ENCODE data around the gene SSBP2.

Gene SSBP2

GRCh38 chr5:81749192-81749560 lies 1.7 kb downstream of the SSBP2 start:
- Histone ChIP-seq H3K9ac (ENCODE audit: low read depth in 1 of 2, low read length in 2 of 2) (peak overlapping the region; percentile 3 to 54), H3K4me1 (ENCODE audit: control insufficient read depth in 2 of 2, insufficient read depth in 2 of 2, low read length in 2 of 2) (peaks cover 3 to 6% of the 10 kb centered on the region in 2 donors), H3K9me3 (ENCODE audit: control insufficient read depth in 2 of 2, low read length in 2 of 2) (no peaks in the 10 kb centered on the region), H3K36me3 (ENCODE audit: control insufficient read depth in 2 of 2, insufficient read depth in 2 of 2, low read length in 2 of 2) (no peaks in the 10 kb centered on the region), H3K27me3 (ENCODE audit: control insufficient read depth in 2 of 2, insufficient read depth in 2 of 2, low read length in 2 of 2) (peaks cover 0 to 4% of the 10 kb centered on the region in 2 donors), H3K27ac (ENCODE audit: low read depth in 2 of 2, low read length in 2 of 2) (peak overlapping the region; percentile 28 to 58), H3K4me3 (ENCODE audit: low read length in 2 of 2) (peak overlapping the region; percentile 66 to 72)

- H3K9ac ChIP-seq (ENCODE audit: low read depth in 1 of 2, low read length in 2 of 2): no peak overlapping the region
- H3K36me3 ChIP-seq (ENCODE audit: control insufficient read depth in 2 of 2, insufficient read depth in 2 of 2, low read length in 2 of 2): no peaks in the 10 kb centered on the region
- no peaks in the 10 kb centered on the region for H3K9me3 ChIP-seq (ENCODE audit: control insufficient read depth in 2 of 2, low read length in 2 of 2)
- no peak overlapping the region for H3K4me3 ChIP-seq (ENCODE audit: low read length in 2 of 2)
- peaks cover 0 to 4% of the 10 kb centered on the region in 2 donors for H3K27me3 ChIP-seq (ENCODE audit: control insufficient read depth in 2 of 2, insufficient read depth in 2 of 2, low read length in 2 of 2)
- H3K4me1 ChIP-seq (ENCODE audit: control insufficient read depth in 2 of 2, insufficient read depth in 2 of 2, low read length in 2 of 2): peaks cover 3 to 6% of the 10 kb centered on the region in 2 donors
- no peak overlapping the region for H3K27ac ChIP-seq (ENCODE audit: low read depth in 2 of 2, low read length in 2 of 2)
Measured at GRCh38 chr5:81748556-81748955, 2.3 kb downstream of the SSBP2 start.

- no peak overlapping the region for H3K27ac ChIP-seq (ENCODE audit: low read depth in 2 of 2, low read length in 2 of 2)
- no peaks in the 10 kb centered on the region for H3K36me3 ChIP-seq (ENCODE audit: control insufficient read depth in 2 of 2, insufficient read depth in 2 of 2, low read length in 2 of 2)
- no peak overlapping the region for H3K9ac ChIP-seq (ENCODE audit: low read depth in 1 of 2, low read length in 2 of 2)
- peaks cover 0 to 4% of the 10 kb centered on the region in 2 donors for H3K27me3 ChIP-seq (ENCODE audit: control insufficient read depth in 2 of 2, insufficient read depth in 2 of 2, low read length in 2 of 2)
- H3K4me3 ChIP-seq (ENCODE audit: low read length in 2 of 2): no peak overlapping the region
- H3K9me3 ChIP-seq (ENCODE audit: control insufficient read depth in 2 of 2, low read length in 2 of 2): no peaks in the 10 kb centered on the region
- H3K4me1 ChIP-seq (ENCODE audit: control insufficient read depth in 2 of 2, insufficient read depth in 2 of 2, low read length in 2 of 2): peaks cover 2 to 3% of the 10 kb centered on the region in 2 donors
Measured at GRCh38 chr5:81747030-81747429, 3.9 kb downstream of the SSBP2 start.

- H3K4me1 ChIP-seq (ENCODE audit: control insufficient read depth in 2 of 2, insufficient read depth in 2 of 2, low read length in 2 of 2): no peaks in the 10 kb centered on the region
- H3K36me3 ChIP-seq (ENCODE audit: control insufficient read depth in 2 of 2, insufficient read depth in 2 of 2, low read length in 2 of 2): no peaks in the 10 kb centered on the region
Measured at GRCh38 chr5:81740758-81741157, 10.1 kb downstream of the SSBP2 start.

GRCh38 chr5:81739291-81739690 lies 11.6 kb downstream of the SSBP2 start:
- Histone ChIP-seq H3K27ac (ENCODE audit: low read depth in 2 of 2, low read length in 2 of 2) (no peak overlapping the region), H3K4me1 (ENCODE audit: control insufficient read depth in 2 of 2, insufficient read depth in 2 of 2, low read length in 2 of 2) (no peaks in the 10 kb centered on the region), H3K9me3 (ENCODE audit: control insufficient read depth in 2 of 2, low read length in 2 of 2) (no peaks in the 10 kb centered on the region), H3K9ac (ENCODE audit: low read depth in 1 of 2, low read length in 2 of 2) (no peak overlapping the region), H3K36me3 (ENCODE audit: control insufficient read depth in 2 of 2, insufficient read depth in 2 of 2, low read length in 2 of 2) (no peaks in the 10 kb centered on the region), H3K27me3 (ENCODE audit: control insufficient read depth in 2 of 2, insufficient read depth in 2 of 2, low read length in 2 of 2) (no peaks in the 10 kb centered on the region), H3K4me3 (ENCODE audit: low read length in 2 of 2) (no peak overlapping the region)

More at GRCh38 chr5:81740758-81741157, 10.1 kb downstream of the SSBP2 start:
- no peaks in the 10 kb centered on the region for H3K27me3 ChIP-seq (ENCODE audit: control insufficient read depth in 2 of 2, insufficient read depth in 2 of 2, low read length in 2 of 2)
- no peak overlapping the region for H3K27ac ChIP-seq (ENCODE audit: low read depth in 2 of 2, low read length in 2 of 2)
- H3K4me3 ChIP-seq (ENCODE audit: low read length in 2 of 2): no peak overlapping the region
- H3K9me3 ChIP-seq (ENCODE audit: control insufficient read depth in 2 of 2, low read length in 2 of 2): no peaks in the 10 kb centered on the region
- no peak overlapping the region for H3K9ac ChIP-seq (ENCODE audit: low read depth in 1 of 2, low read length in 2 of 2)

GRCh38 chr5:81729276-81729675 lies 21.6 kb downstream of the SSBP2 start:
- Histone ChIP-seq H3K36me3 (ENCODE audit: control insufficient read depth in 2 of 2, insufficient read depth in 2 of 2, low read length in 2 of 2) (no peaks in the 10 kb centered on the region), H3K9me3 (ENCODE audit: control insufficient read depth in 2 of 2, low read length in 2 of 2) (no peaks in the 10 kb centered on the region), H3K27ac (ENCODE audit: low read depth in 2 of 2, low read length in 2 of 2) (no peak overlapping the region)

GRCh38 chr5:81728301-81728700 lies 22.6 kb downstream of the SSBP2 start:
- Histone ChIP-seq H3K4me3 (ENCODE audit: low read length in 2 of 2) (no peak overlapping the region), H3K36me3 (ENCODE audit: control insufficient read depth in 2 of 2, insufficient read depth in 2 of 2, low read length in 2 of 2) (no peaks in the 10 kb centered on the region), H3K9ac (ENCODE audit: low read depth in 1 of 2, low read length in 2 of 2) (no peak overlapping the region), H3K27me3 (ENCODE audit: control insufficient read depth in 2 of 2, insufficient read depth in 2 of 2, low read length in 2 of 2) (no peaks in the 10 kb centered on the region), H3K27ac (ENCODE audit: low read depth in 2 of 2, low read length in 2 of 2) (no peak overlapping the region), H3K4me1 (ENCODE audit: control insufficient read depth in 2 of 2, insufficient read depth in 2 of 2, low read length in 2 of 2) (no peaks in the 10 kb centered on the region), H3K9me3 (ENCODE audit: control insufficient read depth in 2 of 2, low read length in 2 of 2) (no peaks in the 10 kb centered on the region)

More at GRCh38 chr5:81729276-81729675, 21.6 kb downstream of the SSBP2 start:
- Histone ChIP-seq H3K27me3 (ENCODE audit: control insufficient read depth in 2 of 2, insufficient read depth in 2 of 2, low read length in 2 of 2) (no peaks in the 10 kb centered on the region), H3K4me1 (ENCODE audit: control insufficient read depth in 2 of 2, insufficient read depth in 2 of 2, low read length in 2 of 2) (no peaks in the 10 kb centered on the region), H3K9ac (ENCODE audit: low read depth in 1 of 2, low read length in 2 of 2) (no peak overlapping the region), H3K4me3 (ENCODE audit: low read length in 2 of 2) (no peak overlapping the region)

GRCh38 chr5:81726297-81726696 lies 24.6 kb downstream of the SSBP2 start:
- H3K4me3 ChIP-seq (ENCODE audit: low read length in 2 of 2): no peak overlapping the region
- no peak overlapping the region for H3K9ac ChIP-seq (ENCODE audit: low read depth in 1 of 2, low read length in 2 of 2)
- H3K27ac ChIP-seq (ENCODE audit: low read depth in 2 of 2, low read length in 2 of 2): no peak overlapping the region
- H3K36me3 ChIP-seq (ENCODE audit: control insufficient read depth in 2 of 2, insufficient read depth in 2 of 2, low read length in 2 of 2): no peaks in the 10 kb centered on the region
- no peaks in the 10 kb centered on the region for H3K9me3 ChIP-seq (ENCODE audit: control insufficient read depth in 2 of 2, low read length in 2 of 2)
- no peaks in the 10 kb centered on the region for H3K27me3 ChIP-seq (ENCODE audit: control insufficient read depth in 2 of 2, insufficient read depth in 2 of 2, low read length in 2 of 2)
- H3K4me1 ChIP-seq (ENCODE audit: control insufficient read depth in 2 of 2, insufficient read depth in 2 of 2, low read length in 2 of 2): no peaks in the 10 kb centered on the region

GRCh38 chr5:81724571-81724970 lies 26.3 kb downstream of the SSBP2 start:
- Histone ChIP-seq H3K9me3 (ENCODE audit: control insufficient read depth in 2 of 2, low read length in 2 of 2) (no peaks in the 10 kb centered on the region), H3K27ac (ENCODE audit: low read depth in 2 of 2, low read length in 2 of 2) (no peak overlapping the region), H3K4me1 (ENCODE audit: control insufficient read depth in 2 of 2, insufficient read depth in 2 of 2, low read length in 2 of 2) (no peaks in the 10 kb centered on the region), H3K27me3 (ENCODE audit: control insufficient read depth in 2 of 2, insufficient read depth in 2 of 2, low read length in 2 of 2) (no peaks in the 10 kb centered on the region), H3K36me3 (ENCODE audit: control insufficient read depth in 2 of 2, insufficient read depth in 2 of 2, low read length in 2 of 2) (no peaks in the 10 kb centered on the region), H3K9ac (ENCODE audit: low read depth in 1 of 2, low read length in 2 of 2) (no peak overlapping the region), H3K4me3 (ENCODE audit: low read length in 2 of 2) (no peak overlapping the region)

- H3K4me3 ChIP-seq (ENCODE audit: low read length in 2 of 2): no peak overlapping the region
- H3K36me3 ChIP-seq (ENCODE audit: control insufficient read depth in 2 of 2, insufficient read depth in 2 of 2, low read length in 2 of 2): no peaks in the 10 kb centered on the region
- no peaks in the 10 kb centered on the region for H3K27me3 ChIP-seq (ENCODE audit: control insufficient read depth in 2 of 2, insufficient read depth in 2 of 2, low read length in 2 of 2)
- H3K4me1 ChIP-seq (ENCODE audit: control insufficient read depth in 2 of 2, insufficient read depth in 2 of 2, low read length in 2 of 2): no peaks in the 10 kb centered on the region
- no peaks in the 10 kb centered on the region for H3K9me3 ChIP-seq (ENCODE audit: control insufficient read depth in 2 of 2, low read length in 2 of 2)
- no peak overlapping the region for H3K9ac ChIP-seq (ENCODE audit: low read depth in 1 of 2, low read length in 2 of 2)
- H3K27ac ChIP-seq (ENCODE audit: low read depth in 2 of 2, low read length in 2 of 2): no peak overlapping the region
Measured at GRCh38 chr5:81724108-81724507, 26.8 kb downstream of the SSBP2 start.

GRCh38 chr5:81721049-81721448 lies 29.8 kb downstream of the SSBP2 start:
- Histone ChIP-seq H3K27ac (ENCODE audit: low read depth in 2 of 2, low read length in 2 of 2) (no peak overlapping the region), H3K4me3 (ENCODE audit: low read length in 2 of 2) (no peak overlapping the region), H3K9ac (ENCODE audit: low read depth in 1 of 2, low read length in 2 of 2) (no peak overlapping the region), H3K4me1 (ENCODE audit: control insufficient read depth in 2 of 2, insufficient read depth in 2 of 2, low read length in 2 of 2) (peaks cover 0 to 4% of the 10 kb centered on the region in 2 donors), H3K27me3 (ENCODE audit: control insufficient read depth in 2 of 2, insufficient read depth in 2 of 2, low read length in 2 of 2) (no peaks in the 10 kb centered on the region), H3K9me3 (ENCODE audit: control insufficient read depth in 2 of 2, low read length in 2 of 2) (no peaks in the 10 kb centered on the region), H3K36me3 (ENCODE audit: control insufficient read depth in 2 of 2, insufficient read depth in 2 of 2, low read length in 2 of 2) (no peaks in the 10 kb centered on the region)
